Suprapubic skin (tissue), 4 donors: ENCODE data around the gene C18orf63. TPM values are rescaled to one million over a fixed set of nuclear protein-coding genes. Genes with fewer than 3 reads are reported as not detected.

ENCODE experiments used
- DNase-seq, 2 donors: peaks; one replicate each; pipeline ENCODE4 v3.0.0-alpha.2; 2019; ENCODE audit warnings: low spot score in 2 of 2
- H3K27ac ChIP-seq: fragments of 200-600 bp; sonication (generic); one replicate; pipeline ENCODE4 v1.5.1; 2019
- H3K27me3 ChIP-seq: fragments of 200-600 bp; sonication (generic); one replicate; pipeline ENCODE4 v1.5.1; 2019
- H3K36me3 ChIP-seq: fragments of 200-600 bp; sonication (generic); one replicate; pipeline ENCODE4 v1.5.1; 2019
- H3K4me1 ChIP-seq: fragments of 200-600 bp; sonication (generic); one replicate; pipeline ENCODE4 v1.5.1; 2019
- H3K4me3 ChIP-seq: fragments of 200-600 bp; sonication (generic); one replicate; pipeline ENCODE4 v1.5.1; 2019; ENCODE audit warnings: mild to moderate bottlenecking
- H3K9me3 ChIP-seq: fragments of 200-600 bp; sonication (generic); one replicate; pipeline ENCODE4 v1.5.1; 2019
- CTCF ChIP-seq, 2 donors: fragments of 200-600 bp in 1 of 2; fragments of 450-650 bp in 1 of 2; sonication (generic) in 1 of 2; IDR thresholded peaks; one replicate each; pipeline ENCODE4 v1.5.1; 2016 to 2019; ENCODE audit warnings: antibody characterized with exemption in 2 of 2, mild to moderate bottlenecking in 1 of 2, moderate library complexity in 1 of 2
- EP300 ChIP-seq: sonication (generic); formaldehyde crosslinking; IDR thresholded peaks from one replicate; pipeline ENCODE4 v1.6.1; 2017; ENCODE audit warnings: antibody characterized with exemption
- POLR2A ChIP-seq, 2 donors: fragments of 450-650 bp; IDR thresholded peaks; one replicate each; pipeline ENCODE4 v1.6.1; 2017; ENCODE audit warnings: antibody characterized with exemption in 2 of 2, mild to moderate bottlenecking in 2 of 2, moderate library complexity in 2 of 2
- POLR2AphosphoS5 ChIP-seq, 3 donors: sonication (generic); formaldehyde crosslinking; IDR thresholded peaks; one replicate each; pipeline ENCODE4 v1.6.1; 2017; ENCODE audit warnings: antibody characterized with exemption in 3 of 3
- WGBS: methylation state at CpG from one replicate; pipeline ENCODE4 v1.1.5; 2018; 5-methylcytosine and 5-hydroxymethylcytosine counted together
- total RNA-seq, 4 donors: library from RNA; depleted of rRNA; stranded (reverse); fragments of >200 nt; gene quantifications; one replicate each; pipeline ENCODE4 v1.1.0, GENCODE V29; 2016

C18orf63 gene
- total RNA-seq, 4 donors from 2014 or later, result not detected

DNA sequence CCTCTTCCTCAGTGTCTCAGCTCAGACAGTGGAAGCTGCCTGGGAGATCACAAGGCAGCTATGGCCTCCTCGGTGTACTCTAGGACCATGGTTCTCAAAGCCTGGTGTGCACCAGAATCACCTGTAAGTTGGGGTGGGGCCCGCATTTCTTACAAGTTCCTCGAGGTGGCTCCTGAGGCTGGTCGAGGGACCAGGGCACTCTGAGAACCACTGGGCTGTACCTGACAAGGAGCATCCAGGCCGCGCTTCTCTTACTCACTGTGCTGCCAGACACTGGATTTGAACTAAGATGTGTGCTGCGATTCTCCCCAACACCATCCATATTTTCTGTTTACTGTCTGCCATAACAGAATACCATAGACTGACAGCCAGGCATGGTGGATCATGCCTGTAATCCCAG, 81.9 kb downstream of the C18orf63 start:
- Histone ChIP-seq H3K27ac (no peak overlapping the region), H3K9me3 (no peaks in the 10 kb centered on the region), H3K4me3 (no peak overlapping the region), H3K36me3 (no peaks in the 10 kb centered on the region), H3K4me1 (peaks cover 9% of the 10 kb centered on the region), H3K27me3 (no peaks in the 10 kb centered on the region)
- WGBS, result 84% methylated on average over 7 of the region's 7 CpGs
- TF ChIP-seq EP300, result no peak
- TF ChIP-seq CTCF (IDR thresholded peaks at IDR 0.05), result no peak
- TF ChIP-seq POLR2A (IDR thresholded peaks at IDR 0.05), result no peak
- no peak for TF ChIP-seq POLR2AphosphoS5 (IDR thresholded peaks at IDR 0.05)
- no peak for DNase-seq

- Histone ChIP-seq H3K4me1 (peaks cover 9% of the 10 kb centered on the region), H3K4me3 (no peak overlapping the region), H3K9me3 (no peaks in the 10 kb centered on the region), H3K36me3 (no peaks in the 10 kb centered on the region), H3K27ac (no peak overlapping the region), H3K27me3 (no peaks in the 10 kb centered on the region)
- TF ChIP-seq CTCF (IDR thresholded peaks at IDR 0.05) (no peak), EP300 (no peak), POLR2A (IDR thresholded peaks at IDR 0.05) (no peak), POLR2AphosphoS5 (IDR thresholded peaks at IDR 0.05) (no peak)
- 38% methylated on average over 14 of the region's 14 CpGs for WGBS
- no peak for DNase-seq
Measured at GRCh38 chr18:74399091-74399887, 83.7 kb downstream of the C18orf63 start.

- Histone ChIP-seq H3K4me3 (no peak overlapping the region), H3K4me1 (peaks cover 9% of the 10 kb centered on the region), H3K9me3 (no peaks in the 10 kb centered on the region), H3K36me3 (no peaks in the 10 kb centered on the region), H3K27ac (no peak overlapping the region), H3K27me3 (no peaks in the 10 kb centered on the region)
- TF ChIP-seq CTCF (IDR thresholded peaks at IDR 0.05) (no peak), POLR2AphosphoS5 (IDR thresholded peaks at IDR 0.05) (no peak), POLR2A (IDR thresholded peaks at IDR 0.05) (no peak), EP300 (no peak)
- no peak for DNase-seq
- WGBS, result 78% methylated on average over 4 of the region's 4 CpGs
Measured at GRCh38 chr18:74400813-74401212, 85.2 kb downstream of the C18orf63 start.

GRCh38 chr18:74402806-74403433, 87.3 kb downstream of the C18orf63 start:
- WGBS, result 75% methylated on average over 9 of the region's 9 CpGs
- DNase-seq, result peak; percentile 44 to 58

More at GRCh38 chr18:74402806-74403433, 87.3 kb downstream of the C18orf63 start:
- H3K4me3 ChIP-seq, result no peak overlapping the region
- TF ChIP-seq POLR2AphosphoS5 (IDR thresholded peaks at IDR 0.05), result no peak
- TF ChIP-seq POLR2A (IDR thresholded peaks at IDR 0.05), result no peak
- no peak for TF ChIP-seq CTCF (IDR thresholded peaks at IDR 0.05)
- TF ChIP-seq EP300, result no peak
- no peaks in the 10 kb centered on the region for H3K27me3 ChIP-seq
- no peak overlapping the region for H3K27ac ChIP-seq
- H3K36me3 ChIP-seq, result no peaks in the 10 kb centered on the region
- H3K9me3 ChIP-seq, result no peaks in the 10 kb centered on the region
- peaks cover 9% of the 10 kb centered on the region for H3K4me1 ChIP-seq
